GM19455 (cell line): ENCODE data around the gene ZBED2.
A peak's percentile ranks its signal among the peaks of the same experiment; 100 is the strongest.

Experiments
- ATAC-seq: cut with Tn5 transposase; IDR thresholded peaks from one replicate; pipeline ENCODE4 v1.9.1; 2021; ENCODE audit not compliant: unreplicated experiment

The ZBED2 gene

GRCh38 chr3:111604119-111604518 is 9.0 kb upstream of the ZBED2 start:
- ATAC-seq: peak; percentile 27

DNA sequence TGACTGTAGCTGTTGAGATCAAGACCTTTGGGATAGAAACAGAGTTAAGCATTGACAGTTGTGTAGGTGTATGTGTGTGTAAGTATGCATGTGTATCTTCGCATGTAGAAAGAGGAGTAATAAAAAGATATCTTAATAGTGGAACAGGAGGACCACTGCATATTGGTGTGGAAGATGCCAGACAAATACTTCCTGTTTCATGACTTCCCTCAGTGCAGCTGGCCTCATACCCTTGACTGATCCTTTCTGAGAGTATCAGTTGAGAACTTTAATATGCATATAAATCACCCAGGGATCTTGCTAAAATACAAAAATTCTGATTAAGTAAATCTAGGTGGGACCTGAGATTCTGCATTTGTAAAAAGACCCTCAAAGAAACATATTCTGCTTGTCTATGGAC is 8.5 kb upstream of the ZBED2 start:
- peak; percentile 72 for ATAC-seq

DNA sequence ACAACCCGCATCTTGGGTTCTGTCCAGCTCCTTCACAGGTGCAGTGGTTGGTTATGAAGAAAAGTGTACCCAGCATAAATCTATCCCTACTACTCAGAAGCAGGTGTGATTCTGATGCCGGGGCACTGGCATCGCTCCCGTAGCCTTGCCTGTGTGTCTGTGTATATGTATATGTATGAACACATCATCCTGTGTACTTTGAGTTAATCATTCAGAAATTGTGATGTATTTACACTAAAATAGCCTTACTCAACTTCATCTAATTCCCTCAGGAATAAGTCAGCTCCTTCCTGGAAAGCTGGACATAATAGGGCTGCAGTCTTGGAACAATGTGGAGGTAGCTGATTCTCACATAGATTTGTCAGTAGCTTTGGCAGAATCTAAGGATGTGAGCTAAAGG is 6.7 kb upstream of the ZBED2 start:
- ATAC-seq: no peak

- no peak for ATAC-seq
These were observed 3.4 kb upstream of the ZBED2 start for GRCh38 chr3:111598552-111598951.

DNA sequence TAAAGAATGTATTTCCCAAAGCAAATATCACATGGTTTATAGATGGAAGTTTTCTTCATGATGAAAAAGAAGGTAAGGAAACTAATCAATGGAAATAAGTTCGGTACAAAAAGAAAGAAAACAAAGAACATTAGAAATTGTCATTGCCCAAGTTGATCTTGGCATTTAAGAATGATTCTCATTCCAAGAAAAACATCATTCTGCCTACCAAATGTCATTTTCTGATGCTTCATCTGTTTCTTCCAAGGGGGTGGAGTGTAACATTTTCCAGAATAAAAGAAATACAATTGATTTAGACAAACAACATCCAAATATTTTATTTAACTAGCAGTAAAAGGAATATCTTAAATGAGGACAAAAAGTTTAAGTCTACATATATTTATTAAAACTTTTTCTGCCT is 3.0 kb upstream of the ZBED2 start:
- no peak for ATAC-seq

- ATAC-seq: no peak
These were observed 1.2 kb upstream of the ZBED2 start for GRCh38 chr3:111596328-111596727.

- no peak for ATAC-seq
These were observed 365 bp downstream of the ZBED2 start for GRCh38 chr3:111594781-111595180.

DNA sequence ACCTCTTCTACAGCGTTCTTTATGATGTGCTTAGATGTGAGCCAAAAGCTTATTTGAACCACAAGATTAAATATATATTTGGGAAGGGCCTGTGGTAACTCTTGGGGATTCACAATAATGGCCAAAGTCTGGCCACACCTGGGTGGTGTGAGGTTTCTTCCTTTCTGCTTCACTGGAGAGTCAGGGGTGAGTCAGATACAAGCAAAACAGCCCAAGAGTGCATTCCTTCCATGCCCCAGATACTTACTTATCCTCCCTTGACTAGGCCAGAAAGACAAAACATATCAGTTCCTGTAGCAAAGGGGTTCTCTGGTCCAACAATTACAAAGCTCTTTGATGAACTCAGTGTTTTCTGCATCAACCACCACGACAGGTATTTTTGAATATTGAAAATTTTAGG is 941 bp downstream of the ZBED2 start:
- ATAC-seq: peak; percentile 47

- ATAC-seq: no peak
These were observed 1.5 kb downstream of the ZBED2 start for GRCh38 chr3:111593666-111594065.

DNA sequence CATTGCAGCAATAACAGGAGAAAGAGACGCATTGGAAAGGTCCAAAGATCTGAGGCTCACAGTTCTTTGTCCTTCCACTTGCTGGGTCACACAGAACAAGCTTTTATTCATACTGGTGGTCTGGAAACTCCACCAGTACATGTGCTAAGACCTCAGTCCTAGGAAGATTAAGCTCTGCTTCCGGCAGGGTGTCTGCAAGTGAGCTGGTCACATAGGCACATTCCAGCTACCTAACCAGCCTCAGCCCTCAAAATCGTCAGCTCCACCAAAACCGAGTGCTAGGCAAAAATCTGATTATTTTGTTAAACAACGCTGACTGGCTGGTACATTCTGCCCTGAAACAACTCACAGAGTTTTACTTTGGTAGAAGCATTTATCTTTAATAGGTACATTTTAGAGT is 2.2 kb downstream of the ZBED2 start:
- ATAC-seq: no peak

- ATAC-seq: no peak
These were observed 3.0 kb downstream of the ZBED2 start for GRCh38 chr3:111592143-111592542.

DNA sequence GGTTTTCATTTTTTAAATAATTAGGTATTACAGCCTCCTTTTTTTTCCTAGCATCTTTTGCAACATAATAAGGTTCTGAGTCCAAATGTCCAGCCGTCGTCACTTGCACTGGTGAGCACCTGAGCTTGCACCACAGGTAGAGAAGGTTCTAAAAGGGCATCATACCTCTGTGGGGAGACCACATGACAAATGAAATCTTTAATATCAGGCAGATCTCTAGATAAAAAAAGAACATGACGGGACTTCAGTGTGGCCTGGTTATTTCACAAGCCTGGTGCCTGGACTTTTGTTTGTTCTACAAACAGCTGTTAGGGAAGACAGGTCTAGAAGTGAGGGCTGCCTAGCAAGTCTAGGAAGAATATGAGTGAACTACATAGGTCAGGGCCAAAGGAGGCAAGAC is 3.6 kb downstream of the ZBED2 start:
- no peak for ATAC-seq

GRCh38 chr3:111590143-111590491 is 5.0 kb downstream of the ZBED2 start:
- no peak for ATAC-seq

DNA sequence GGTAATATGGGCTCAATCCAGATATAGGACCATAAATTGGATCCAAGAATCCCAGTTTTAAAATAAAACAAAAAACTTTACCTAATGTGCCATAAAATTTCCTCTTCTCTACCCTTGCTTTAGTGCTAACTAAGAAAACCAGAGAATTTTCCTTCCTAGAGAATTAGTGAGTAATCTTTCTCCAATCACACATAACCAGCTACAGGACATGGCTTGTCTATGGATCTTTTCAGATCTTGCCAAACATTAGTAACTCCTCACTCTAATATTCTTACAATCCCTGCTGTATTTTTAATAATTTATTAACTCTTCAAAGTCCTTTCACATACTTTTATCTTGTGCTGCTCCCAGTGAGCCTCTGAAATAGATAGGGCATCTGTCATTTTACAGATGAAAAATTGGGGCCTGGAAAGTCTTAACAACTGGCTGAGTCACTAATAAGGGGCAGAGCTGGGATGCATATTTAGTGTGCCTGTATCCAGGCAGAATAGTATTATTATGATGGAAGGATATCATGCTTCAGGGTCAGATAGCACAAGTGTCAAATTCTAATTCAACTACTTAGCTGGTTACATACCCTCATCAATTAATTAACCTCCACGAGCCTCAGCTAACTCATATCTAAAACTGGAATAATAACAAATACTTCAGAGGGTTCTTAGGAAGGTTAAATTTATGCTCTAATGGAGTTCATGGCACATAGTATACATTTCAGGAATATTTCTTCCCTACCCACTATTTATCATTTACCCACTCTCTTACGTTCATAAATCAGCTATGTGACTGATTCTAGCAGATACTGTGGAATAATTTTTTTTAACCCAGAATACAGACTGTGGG is 5.6 kb downstream of the ZBED2 start:
- no peak for ATAC-seq

DNA sequence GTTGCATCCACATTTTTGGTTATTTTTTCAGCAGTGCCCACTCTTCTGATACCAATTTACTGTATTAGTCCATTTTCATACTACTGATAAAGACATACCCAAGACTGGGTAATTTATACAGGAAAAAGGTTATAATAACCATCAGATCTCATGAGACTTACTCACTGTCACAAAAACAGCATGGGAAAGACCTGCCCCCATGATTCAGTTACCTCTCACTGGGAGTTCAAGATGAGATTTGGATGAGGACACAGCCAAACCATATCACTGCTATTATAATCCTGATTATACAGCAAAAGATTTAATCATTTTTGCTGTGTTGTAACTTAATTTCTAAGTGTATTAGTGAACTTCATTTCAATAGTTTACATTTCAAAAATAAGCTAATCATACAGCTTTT is 6.6 kb downstream of the ZBED2 start:
- no peak for ATAC-seq

- no peak for ATAC-seq
These were observed 9.9 kb downstream of the ZBED2 start for GRCh38 chr3:111585217-111585616.

DNA sequence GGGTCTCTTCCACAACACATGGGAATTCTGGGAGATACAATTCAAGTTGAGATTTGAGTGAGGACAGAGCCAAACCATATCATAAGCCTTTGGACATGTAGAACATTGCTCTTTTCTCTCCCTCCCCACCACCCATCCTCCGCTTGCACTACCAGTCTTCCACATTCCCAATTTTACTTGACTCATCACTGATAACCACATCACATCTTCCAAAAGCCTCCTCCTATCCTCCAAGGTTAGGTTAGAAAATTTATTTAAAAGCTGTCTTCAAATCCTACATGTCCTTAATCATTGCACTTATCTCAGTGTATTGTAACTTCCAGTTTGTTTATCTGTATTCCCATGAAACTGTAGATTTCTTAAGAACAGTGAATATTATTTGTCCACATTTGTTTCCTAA is 10.4 kb downstream of the ZBED2 start:
- no peak for ATAC-seq

DNA sequence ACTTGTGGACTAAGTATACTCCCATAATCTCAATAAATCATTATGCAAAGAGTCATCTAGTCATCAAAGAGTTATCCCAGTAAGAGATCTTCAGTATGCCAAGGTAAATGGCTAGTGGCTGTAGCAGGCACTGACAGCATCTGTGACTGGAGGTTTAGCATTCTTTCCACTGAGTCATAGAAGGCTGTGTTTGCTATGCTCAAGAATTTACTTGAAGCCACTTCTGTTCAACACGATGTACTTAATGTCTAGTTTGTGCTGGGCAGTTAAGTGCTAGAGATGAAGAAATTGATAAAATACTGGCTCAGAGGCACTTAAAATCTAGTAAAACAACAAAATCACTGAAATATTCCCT is 13.0 kb downstream of the ZBED2 start:
- no peak for ATAC-seq

GRCh38 chr3:111581403-111582119 is 13.6 kb downstream of the ZBED2 start:
- ATAC-seq: no peak

DNA sequence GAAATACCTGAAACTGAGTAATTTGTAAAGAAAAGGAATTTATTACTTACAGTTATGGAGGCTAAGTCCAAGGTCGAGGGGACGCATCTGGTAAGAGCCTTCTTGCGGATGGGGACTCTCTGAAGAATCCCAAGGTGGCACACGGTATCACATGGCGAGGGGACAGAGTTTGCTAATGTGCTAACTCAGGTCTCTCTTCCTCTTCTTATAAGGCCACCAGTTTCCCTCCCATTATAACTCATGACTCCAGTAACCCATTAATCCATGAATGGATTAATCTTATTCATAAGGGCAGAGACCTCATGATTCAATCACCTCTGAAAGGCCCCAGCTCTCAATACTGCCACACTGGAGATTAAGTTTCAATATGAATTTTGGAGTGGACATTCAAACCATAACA is 15.7 kb downstream of the ZBED2 start:
- no peak for ATAC-seq

- ATAC-seq: no peak
These were observed 16.3 kb downstream of the ZBED2 start for GRCh38 chr3:111578867-111579266.

- ATAC-seq: peak; percentile 91
These were observed 17.1 kb downstream of the ZBED2 start for GRCh38 chr3:111577798-111578685.
